ENCODE data around the gene PRRT3. TPM values are rescaled to one million over a fixed set of nuclear protein-coding genes. Genes with fewer than 3 reads are reported as not detected.

The PRRT3 gene
- total RNA-seq, 1 experiment from 2014 or later, result 19.5 TPM

- H3K14ac ChIP-seq (ENCODE audit: insufficient read depth, low read length), result no peak overlapping the region
- peaks cover 51% of the 10 kb centered on the region for H3K27me3 Mint-ChIP-seq (ENCODE audit: low read depth)
- H3K4ac ChIP-seq (ENCODE audit: low read depth, low read length), result no peak overlapping the region
- H3K4me1 Mint-ChIP-seq, result peaks cover 27 to 37% of the 10 kb centered on the region in 2 experiments
- no peak overlapping the region for H3K23ac ChIP-seq (ENCODE audit: insufficient read length, low read depth, low read length)
- H2BK12ac ChIP-seq (ENCODE audit: insufficient read length, low read depth, low read length), result no peak overlapping the region
- H2AFZ ChIP-seq (ENCODE audit: low read length), result no peak overlapping the region
- H3K4me3 Mint-ChIP-seq, result peak overlapping the region; percentile 12 to 61; a peak in 4 of 5 replicates
- H3K9me3 Mint-ChIP-seq, result no peaks in the 10 kb centered on the region
- no peaks in the 10 kb centered on the region for H3K79me1 ChIP-seq (ENCODE audit: insufficient read depth, low read depth, low read length, poor library complexity, severe bottlenecking)
- H3K18ac ChIP-seq (ENCODE audit: insufficient read length, low read depth, low read length), result no peak overlapping the region
- TF ChIP-seq CTCF (conservative IDR thresholded peaks at IDR 0.05), result no peak
- no peaks in the 10 kb centered on the region for H4K20me1 ChIP-seq (ENCODE audit: control insufficient read depth, insufficient read depth, insufficient read length)
- peak; percentile 5 for DNase-seq
- H3T11ph ChIP-seq (ENCODE audit: low read length), result no peak overlapping the region
- no peak overlapping the region for H3K27ac ChIP-seq (ENCODE audit: insufficient read length, low read depth, low read length)
- no peak overlapping the region for H4K8ac ChIP-seq (replicated peaks; ENCODE audit: insufficient read length, low read depth, low read length)
- no peaks in the 10 kb centered on the region for H3K79me2 ChIP-seq (ENCODE audit: insufficient read depth, low read length)
- no peak overlapping the region for H2BK20ac ChIP-seq (ENCODE audit: low read depth, low read length, poor library complexity, severe bottlenecking)
- no peak overlapping the region for H2BK120ac ChIP-seq (ENCODE audit: low read depth, low read length, poor library complexity, severe bottlenecking)
- no CpG with 5 or more reads among the region's 5 CpGs for WGBS (ENCODE audit: extremely low coverage, insufficient read length, low lambda C conversion rate)
- H3K27ac Mint-ChIP-seq, result peak overlapping the region in 2 of 3 experiments; percentile 65 to 88; a peak in 2 of 7 replicates
- no peak overlapping the region for H3K56ac ChIP-seq (ENCODE audit: insufficient read length, low read depth, low read length)
- no peak overlapping the region for H3K9ac ChIP-seq (ENCODE audit: extremely low read depth, insufficient read length, low read length)
- H2AK5ac ChIP-seq (ENCODE audit: insufficient read length, low read length), result no peak overlapping the region
- H4K5ac ChIP-seq (ENCODE audit: insufficient read length, low read depth, low read length), result no peak overlapping the region
- peaks cover 3% of the 10 kb centered on the region; the same call in 1 of the 2 replicates for H3K4me1 ChIP-seq (ENCODE audit: insufficient read depth, low read length)
- no peak overlapping the region for H2BK15ac ChIP-seq (ENCODE audit: low read depth, low read length)
- no peak overlapping the region for H3K4me2 ChIP-seq (ENCODE audit: insufficient read depth, insufficient read length, low read length)
- peaks cover 6% of the 10 kb centered on the region for H3K23me2 ChIP-seq (ENCODE audit: insufficient read length, low read depth, low read length, poor library complexity, severe bottlenecking)
- H3K9me3 ChIP-seq (ENCODE audit: control insufficient read depth, low read depth, low read length), result no peaks in the 10 kb centered on the region
- no peak overlapping the region for H4K91ac ChIP-seq (ENCODE audit: insufficient read length, low read depth, low read length)
- H3K36me3 Mint-ChIP-seq (ENCODE audit: insufficient read depth in 1 of 3, low read depth in 3 of 3), result no peaks in the 10 kb centered on the region
- H2BK5ac ChIP-seq (ENCODE audit: insufficient read length, low read length), result no peak overlapping the region
- H3K27me3 ChIP-seq (ENCODE audit: insufficient read depth, low read length), result no peaks in the 10 kb centered on the region; the same call in 1 of the 2 replicates
These were observed 3.6 kb upstream of the PRRT3 start for GRCh38 chr3:9955611-9956352.

Data from H9 (cell line).